Stimulated activated CD4-positive, alpha-beta T cell treated with anti-CD3 and anti-CD28 coated beads, Interleukin-15, amount 100 ng/mL, for 24 hours (primary cell): Measurements from ENCODE around the gene ARMC2.

Source experiments
- DNase-seq: peaks from one replicate; pipeline ENCODE4 v3.0.0-alpha.2; 2020

Gene ARMC2

DNA sequence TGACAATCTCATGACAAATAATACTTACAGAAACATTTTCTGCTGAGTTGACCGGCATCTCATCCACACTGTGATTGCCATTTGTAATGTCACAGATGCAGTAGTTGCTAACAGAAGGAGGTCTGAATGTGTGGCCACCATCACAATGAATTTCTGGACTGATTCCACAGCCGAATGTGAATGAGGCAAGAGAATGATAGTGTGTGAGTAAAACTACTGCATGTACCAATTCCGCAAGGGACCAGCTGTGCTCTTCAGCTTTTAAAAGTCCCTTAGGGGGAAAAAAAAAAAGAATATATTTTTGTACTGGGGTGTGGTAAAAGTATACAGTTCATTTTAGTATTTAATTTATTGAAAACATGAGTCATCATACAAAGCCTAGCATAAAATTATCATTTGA, 150.3 kb downstream of the ARMC2 start:
- DNase-seq, result no peak

DNA sequence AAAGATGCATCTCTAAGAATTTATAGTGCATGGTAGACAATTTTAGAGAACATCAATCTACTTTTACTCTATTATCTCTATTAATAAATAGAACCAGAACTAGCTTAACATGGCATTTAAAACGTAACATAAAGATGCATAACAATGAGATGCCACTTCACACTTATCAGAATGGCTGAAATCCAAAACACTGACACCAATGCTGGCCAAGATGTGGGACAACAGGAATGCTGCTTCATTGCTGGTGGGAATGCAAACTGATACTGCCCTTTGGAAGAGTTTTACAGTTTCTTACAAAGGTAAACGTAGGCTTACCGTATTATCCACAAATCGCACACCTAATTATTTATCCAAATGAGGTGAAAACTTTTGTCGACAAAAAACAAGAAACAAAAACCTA, 151.2 kb downstream of the ARMC2 start:
- DNase-seq, result no peak

DNA sequence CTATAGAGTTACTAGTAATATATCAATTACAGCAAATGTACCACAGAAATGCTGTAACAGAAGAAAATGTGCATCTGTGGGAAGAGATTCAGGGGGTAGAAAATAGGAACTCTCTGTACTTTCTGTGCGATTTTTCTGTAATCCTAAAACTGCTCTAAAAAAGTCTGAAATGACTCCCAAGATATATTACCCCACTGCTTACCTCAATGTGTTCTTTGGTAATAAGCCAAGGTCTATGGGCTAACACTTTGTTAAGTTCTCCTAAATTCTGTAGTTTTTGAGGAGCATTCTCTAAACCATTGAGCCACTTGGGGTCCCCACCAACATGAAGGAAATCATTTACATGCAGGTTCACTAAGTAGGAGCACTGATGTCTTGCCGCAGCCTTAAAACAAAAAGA, 152.1 kb downstream of the ARMC2 start:
- no peak for DNase-seq

DNA sequence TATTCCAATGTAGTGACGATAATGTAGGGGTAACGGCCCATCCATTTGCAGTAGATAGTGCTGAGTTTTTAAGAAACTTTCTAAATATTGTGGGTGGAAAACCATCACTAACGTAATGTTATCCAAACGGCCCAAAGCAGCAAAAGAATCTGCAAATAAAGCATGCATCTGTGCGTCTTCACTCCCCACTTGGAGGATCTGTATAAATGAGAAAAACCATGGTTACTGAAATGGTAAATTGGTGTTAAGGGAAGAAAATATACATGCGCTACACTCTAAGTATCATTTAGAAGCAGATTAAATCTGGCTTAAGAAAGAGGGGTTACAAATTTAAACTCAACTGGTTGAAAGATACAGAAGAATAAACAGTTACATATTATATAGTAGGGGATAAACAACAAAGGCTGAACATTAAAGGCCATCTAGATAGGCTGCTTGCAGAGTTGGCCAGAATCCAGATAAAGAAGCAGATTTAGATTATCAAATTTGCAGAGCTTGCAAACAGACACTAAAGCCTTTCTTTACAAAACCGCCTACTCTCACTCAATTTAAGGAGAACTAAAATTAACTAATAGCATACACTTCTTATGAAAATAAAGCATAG, 153.2 kb downstream of the ARMC2 start:
- DNase-seq, result no peak

DNA sequence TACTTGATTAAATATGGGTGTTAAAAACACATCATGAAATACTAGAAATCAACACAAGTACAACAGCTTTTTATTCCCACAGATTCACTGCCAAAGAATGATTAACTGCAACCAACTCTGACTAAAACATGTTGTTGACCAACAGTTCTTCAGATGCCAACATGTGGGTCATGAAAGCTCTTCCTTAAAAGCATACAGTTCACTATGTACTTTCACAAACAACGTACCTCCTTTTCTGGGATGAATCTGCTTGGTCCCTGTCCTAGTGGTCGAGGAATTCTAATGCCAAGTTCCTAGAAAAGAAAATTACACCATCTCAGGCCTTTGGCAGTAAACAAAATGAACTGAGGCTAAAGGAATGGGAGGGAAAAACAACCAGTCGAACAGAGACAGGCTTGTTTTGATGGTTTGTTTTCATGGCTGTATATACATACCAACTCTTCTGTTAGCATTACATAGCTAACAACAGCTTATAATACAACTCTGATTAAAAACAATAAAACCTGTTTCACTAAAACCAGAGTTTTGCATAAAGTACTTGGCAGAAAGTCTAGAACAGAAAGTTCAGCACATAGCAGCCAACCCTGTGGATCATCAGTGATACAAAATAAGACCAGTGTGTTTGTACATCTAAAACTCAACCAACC, 154.0 kb downstream of the ARMC2 start:
- no peak for DNase-seq

DNA sequence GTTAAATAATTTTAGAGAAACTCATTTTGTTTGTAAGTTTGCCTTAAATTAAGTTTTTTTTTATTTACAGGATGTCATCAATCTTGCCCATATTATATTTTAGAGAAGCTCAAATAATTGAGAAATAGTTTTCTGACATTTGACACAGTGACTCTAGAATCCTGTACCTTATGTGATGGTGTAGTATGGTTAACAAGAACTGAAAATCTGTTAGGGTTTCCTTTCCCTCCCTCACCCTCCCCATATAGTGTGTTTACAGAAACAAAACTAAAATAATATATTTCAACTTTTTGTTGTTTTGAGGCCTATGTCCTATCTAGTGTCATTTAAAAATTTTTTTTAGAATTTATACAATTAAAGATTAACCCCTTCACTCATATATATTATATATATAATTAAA, 154.7 kb downstream of the ARMC2 start:
- DNase-seq, result no peak

DNA sequence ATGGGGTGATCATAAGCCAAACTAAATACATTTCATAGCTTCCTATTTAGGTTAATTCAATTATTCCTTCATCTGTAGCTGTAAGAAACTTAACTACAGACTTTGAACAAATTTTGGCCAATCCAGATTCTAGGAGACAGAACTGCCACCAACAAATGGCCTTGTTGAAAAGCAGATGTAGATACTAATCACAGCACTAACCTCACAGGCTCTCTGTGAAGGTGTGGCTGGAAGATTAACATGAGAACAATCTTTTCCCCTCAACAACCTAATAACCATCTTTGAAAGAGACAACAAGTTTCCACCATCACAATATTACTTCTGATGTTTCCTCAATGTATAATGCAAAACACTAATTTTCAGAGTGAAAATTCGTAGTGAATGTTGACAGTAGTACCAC, 158.6 kb downstream of the ARMC2 start:
- DNase-seq, result no peak

DNA sequence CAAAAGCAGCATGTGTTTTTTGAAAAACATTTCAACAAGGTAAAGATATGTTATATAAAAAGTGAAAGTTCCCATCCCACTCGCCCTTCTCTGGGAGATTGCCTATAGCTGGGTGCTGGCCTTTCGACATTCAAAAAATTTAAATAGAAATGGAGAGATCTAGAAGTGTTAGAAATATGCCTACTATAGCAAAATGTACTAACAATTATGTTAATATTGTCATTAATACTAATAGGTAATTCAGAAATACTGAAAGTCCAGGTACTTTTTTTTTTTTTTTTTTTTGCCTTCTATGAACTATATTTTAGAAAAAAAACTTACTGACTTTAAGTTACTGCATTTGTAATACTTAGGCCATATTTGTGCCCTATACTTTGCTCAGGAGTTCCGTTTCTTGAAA, 159.3 kb downstream of the ARMC2 start:
- DNase-seq, result no peak

DNA sequence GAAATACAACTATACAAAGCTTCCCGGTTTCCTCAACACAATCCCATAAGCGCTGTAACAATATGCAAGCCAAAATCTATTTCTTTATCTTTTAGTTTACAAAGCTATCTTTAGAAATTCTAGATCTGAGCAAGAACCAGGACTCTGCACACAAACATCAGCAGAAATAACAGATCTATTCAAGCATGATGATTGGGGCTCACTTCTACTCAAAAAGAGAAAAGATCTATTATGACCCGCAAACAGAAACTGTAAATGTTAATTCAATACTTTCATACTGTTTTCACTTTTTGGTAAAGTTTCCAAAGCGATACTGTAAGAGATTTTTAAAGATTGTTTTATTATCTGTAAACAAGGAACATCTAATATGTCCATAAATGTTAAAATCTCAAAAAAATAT, 159.8 kb downstream of the ARMC2 start:
- DNase-seq, result no peak

DNA sequence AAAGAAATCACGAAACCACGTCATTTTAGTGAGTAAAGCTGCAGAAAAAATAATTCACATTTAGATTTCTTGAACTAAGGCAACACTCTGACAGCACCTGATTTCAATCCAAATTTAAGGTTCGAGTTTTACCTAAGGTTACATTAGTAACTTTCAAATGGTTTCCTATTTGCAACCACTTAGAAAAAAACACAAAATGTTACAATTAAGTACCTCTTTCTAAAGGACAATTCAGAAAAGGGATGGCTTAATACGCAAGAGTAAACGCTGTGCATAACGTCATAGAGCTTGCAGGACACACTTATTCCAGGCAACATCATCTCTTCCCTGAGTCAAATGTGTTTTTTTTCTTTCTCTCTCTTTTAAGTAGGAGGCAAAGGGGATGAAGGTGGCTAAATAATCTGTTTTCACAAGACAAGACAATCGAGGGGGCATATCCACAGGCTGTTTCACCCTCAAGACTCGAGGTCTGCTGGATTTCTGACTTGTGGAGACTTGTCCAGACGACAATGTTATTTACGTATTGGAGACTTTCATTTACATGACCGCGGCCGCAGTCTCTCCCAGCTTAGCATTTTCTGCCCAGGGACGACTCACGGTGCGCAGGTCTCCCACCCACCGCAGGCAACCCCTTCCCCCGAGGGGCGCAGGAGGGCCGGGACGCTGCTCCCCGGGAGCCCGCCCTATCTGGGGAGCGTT, 160.5 kb downstream of the ARMC2 start:
- peak; percentile 26 for DNase-seq

DNA sequence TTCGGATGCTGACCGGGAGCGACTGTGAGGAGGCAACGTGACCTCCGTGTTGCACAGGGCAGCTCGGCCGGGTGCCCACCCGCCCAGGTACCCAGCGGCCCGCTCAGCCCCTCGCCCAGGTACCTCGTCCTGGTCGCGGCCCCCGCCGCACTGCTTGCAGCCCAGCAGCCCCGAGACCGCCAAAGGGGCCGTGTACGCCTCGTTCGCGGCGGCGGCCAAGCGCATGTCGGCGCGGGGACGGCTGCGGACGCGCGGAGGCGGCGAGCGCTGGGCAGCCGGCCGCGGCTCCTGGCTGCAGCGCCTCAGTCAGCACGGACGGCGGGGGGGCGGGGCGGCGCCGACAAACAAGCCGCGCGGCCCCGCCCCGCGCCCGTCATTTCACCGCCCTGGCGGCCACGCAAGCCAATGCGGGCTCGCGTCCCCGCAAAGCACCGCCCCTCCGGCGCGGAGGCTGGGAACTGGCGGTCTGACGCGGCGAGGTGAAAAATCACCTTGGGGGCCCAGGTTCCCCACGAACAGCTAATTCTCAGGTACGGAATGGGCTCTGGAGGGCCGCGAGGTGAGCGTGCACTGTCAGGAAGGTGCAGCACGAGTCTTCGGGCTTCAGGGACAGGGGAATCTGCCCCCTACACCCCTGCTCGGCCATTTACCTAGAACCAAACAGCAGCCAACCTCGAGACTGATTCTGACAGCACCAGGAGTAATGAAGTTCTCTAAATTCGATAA, 161.2 kb downstream of the ARMC2 start:
- peak; percentile 95 for DNase-seq

DNA sequence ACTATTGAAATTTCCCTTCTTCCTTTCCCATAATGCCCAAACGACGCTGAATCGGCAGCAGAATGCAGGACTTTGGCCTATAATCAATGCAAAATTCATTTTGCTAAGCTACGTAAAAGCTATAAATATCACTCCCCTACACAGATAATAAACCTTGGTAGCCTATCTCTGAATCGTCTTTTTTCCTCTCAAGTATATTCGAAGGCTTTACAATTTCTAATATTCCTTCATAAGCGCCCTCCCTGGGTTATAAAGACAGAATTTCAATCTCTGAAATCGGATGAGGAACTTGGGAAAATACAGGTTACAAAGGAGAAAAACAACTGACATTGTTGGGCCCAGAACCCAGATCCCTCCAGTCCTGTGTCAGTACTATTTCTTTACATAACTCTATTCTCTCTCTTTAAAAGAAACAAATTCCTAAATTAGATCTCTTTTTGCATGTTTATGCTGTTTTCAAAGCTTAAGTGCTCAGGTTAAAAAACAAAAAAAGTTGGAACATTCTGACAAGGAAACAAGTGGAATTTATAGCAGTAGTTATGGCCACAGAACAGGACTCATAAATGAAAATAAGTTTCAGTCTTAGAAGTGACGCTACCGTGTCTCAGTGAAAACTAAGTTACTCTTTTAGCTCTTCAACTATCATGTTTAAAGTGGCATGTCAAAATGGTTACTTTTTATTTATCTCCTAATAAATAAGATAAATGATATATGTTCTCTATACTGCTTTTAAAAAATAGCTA, 161.9 kb downstream of the ARMC2 start:
- DNase-seq, result no peak

DNA sequence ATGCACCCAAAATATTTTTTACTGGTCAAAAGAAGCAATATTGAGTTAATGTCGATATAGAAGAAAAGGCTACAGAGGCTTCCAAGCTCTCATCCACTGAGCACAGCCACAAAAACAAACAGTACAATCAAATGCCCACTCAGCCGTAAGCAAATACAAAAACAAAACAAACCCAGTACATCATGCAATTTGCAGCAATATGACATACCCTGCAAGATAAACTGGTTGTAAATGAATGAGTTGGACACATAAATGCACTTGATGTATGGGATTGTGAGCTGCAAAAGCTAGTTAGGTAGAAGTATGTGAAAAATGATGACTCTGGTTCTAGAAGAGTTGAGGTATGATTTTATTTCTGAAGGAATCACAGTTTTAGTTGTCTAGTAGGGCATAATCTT, 162.5 kb downstream of the ARMC2 start:
- no peak for DNase-seq

DNA sequence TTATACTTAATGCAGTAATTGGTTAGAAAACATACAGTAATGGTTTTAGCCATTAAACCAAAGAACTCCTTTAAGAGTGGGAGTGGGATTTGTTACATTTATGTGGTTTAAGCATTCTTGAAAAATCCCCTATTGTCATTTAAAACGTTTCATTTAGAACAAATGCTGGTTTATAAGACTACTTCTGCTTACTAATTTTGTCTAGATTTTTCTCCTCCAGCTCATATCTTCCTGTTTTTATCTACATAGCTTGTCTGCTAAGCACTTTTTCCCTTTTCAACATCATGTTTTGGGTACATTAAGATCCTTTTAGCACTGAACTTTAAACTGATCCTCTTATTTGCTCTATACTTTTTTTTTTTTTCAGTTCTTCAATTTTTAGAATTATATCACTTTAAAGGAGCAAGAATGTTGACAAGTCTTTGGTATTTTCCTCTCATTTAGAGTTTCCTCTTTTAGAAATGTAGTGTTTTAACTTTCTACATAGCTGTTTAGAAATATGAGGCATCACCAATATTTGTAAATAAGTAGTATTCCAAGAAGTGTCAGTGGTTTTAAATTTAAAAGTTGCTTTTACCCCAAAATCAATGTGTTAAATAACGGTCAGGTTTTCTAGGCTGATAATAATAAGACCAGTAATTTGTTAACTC, 165.6 kb downstream of the ARMC2 start:
- no peak for DNase-seq

DNA sequence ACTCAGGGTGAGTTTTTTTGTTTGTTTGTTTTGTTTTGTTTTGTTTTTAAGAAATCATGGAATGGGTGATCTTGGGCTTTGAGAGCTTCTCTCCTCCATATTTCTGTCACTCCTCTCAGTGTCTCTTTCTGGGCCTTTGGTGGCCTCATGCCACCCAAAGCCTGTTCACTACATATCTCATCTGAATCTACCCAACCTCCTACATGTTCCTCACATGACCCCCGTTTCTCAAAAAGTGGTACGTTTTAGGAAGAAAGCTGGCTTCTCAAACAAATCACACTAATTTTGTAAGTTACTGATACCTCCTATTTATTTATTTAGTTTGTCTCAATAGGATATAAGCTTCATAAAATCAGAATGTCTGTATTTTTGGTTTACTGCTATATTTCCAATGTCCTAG, 166.4 kb downstream of the ARMC2 start:
- no peak for DNase-seq

DNA sequence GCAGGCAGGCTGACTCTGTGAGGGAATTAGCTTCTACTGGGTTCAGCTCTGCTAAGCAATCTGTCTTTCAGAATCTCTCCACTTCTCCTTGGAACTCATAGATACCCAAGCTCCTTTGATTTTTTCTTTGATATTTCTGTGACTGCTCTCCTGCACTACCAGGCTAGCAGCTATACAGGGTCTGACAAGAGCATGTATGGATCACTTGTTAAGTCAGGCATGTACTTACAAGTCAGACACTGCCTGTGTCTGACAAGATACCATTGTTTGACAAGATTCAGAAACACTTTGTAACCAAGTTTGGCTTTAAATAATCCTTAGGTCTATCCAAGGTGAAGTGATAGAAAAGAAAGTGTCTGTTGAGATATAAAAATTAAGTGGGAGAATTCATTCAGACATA, 167.0 kb downstream of the ARMC2 start:
- no peak for DNase-seq

DNA sequence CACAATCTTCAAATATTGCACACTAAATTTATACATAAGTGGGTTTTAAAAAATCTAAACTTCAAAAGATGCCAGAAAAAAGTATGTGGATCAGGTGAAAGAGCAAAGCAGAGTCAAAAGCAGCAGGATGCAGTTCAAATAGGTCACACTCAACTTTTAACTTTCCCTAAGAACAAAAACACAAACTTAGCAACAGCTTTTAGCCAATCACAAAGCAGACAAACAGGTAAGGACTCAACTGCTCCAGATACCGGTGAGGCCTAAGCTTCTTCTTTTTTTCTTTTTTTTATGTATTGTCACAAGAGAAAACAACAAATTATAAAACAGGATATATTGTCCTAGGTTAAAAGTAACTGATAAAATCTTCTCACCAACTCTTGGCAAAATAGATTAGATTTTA, 171.7 kb downstream of the ARMC2 start:
- no peak for DNase-seq

DNA sequence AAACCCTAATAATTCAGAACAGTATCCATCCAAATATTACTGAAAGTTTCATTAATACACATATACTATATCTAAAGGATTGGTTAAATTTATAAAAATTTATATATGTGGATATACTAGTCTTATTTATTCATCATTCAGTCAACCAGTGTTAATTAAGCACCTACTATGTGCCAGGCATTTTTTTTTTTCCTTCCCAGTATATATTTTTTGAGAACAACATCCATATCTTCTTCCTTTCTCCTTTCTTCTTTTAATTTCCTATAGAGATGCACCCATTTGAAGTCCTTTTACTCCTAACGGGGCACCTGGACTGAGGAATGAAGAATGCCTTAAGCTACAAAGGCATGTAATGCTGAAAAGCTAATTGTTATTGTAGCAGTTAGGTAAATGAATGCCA, 173.6 kb downstream of the ARMC2 start:
- no peak for DNase-seq

DNA sequence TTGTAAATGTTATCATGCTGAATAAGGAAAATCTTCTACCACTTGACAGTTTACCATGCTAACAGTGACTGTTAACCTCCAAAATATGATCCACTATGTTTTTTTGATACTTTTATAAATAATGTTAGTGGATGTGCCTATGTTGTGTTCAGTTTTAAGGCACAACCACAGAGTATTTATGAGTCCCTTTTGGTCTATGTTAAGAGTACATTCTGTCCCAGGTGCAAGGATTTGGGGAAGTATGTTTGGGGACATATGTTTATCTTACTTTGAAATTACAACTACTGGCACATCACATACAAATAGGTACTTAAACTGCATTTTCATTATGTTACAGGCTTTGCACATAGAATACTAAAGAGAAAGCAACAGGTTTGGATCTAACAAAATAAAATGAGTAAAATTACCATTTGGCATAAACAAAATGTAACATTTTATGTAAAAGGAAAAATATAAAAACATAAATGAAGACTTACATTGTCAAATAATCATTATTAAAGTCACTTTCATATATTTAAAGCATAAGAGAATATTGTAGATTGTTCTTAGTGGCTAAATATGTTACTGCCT, 175.2 kb downstream of the ARMC2 start:
- DNase-seq, result no peak
